Measurements from ENCODE around the gene TMEM259. TPM values are rescaled to one million over a fixed set of nuclear protein-coding genes. Genes with fewer than 3 reads are reported as not detected.

Gene TMEM259
- total RNA-seq, result 140 and 146 TPM in 2 replicates

GRCh38 chr19:1020868-1021425 lies at the start of gene TMEM259:
Gene TMEM259, minus strand, starts transcription at chr19:1021123. Its CDS starts 127 bp downstream, at chr19:1020996.

GRCh38 chr19:1066748-1067340 lies 45.9 kb upstream of the TMEM259 start, which contains the start of gene ARHGAP45:
Gene ARHGAP45, plus strand, starts transcription at chr19:1067167. Its CDS starts 239 bp downstream, at chr19:1067406.

GRCh38 chr19:1039646-1040475 lies 18.9 kb upstream of the TMEM259 start, which contains the start of gene ABCA7:
Gene ABCA7, plus strand, starts transcription at chr19:1040107. Its CDS starts 1,255 bp downstream, at chr19:1041362.

GRCh38 chr19:1025960-1026782 lies 5.2 kb upstream of the TMEM259 start, which contains the start of gene CNN2:
Gene CNN2, plus strand, starts transcription at chr19:1026608. Its CDS starts 54 bp downstream, at chr19:1026662.

GRCh38 chr19:1000095-1000494 lies 20.8 kb downstream of the TMEM259 start, which contains the start of gene GRIN3B:
Gene GRIN3B, plus strand, starts transcription at chr19:1000419. Its CDS starts 19 bp downstream, at chr19:1000438.

GRCh38 chr19:984165-984967 lies 36.6 kb downstream of the TMEM259 start, which contains the start of gene WDR18:
Gene WDR18, plus strand, starts transcription at chr19:984345. Its CDS starts 9 bp downstream, at chr19:984354.

Other genes starting within 250 kb of the TMEM259 start
- 190 and 240 TPM in 2 replicates for gene PTBP1, start 223.7 kb downstream of the TMEM259 start, total RNA-seq
- gene PLPPR3, start 199.2 kb downstream of the TMEM259 start, total RNA-seq, result 0.36 and 2.1 TPM in 2 replicates
- gene AZU1, start 193.3 kb downstream of the TMEM259 start, total RNA-seq, result not detected in 2 replicates
- 0.16 TPM in 1 of 2 replicates, not detected in the other for gene PRTN3, start 180.1 kb downstream of the TMEM259 start, total RNA-seq
- 2.4 and 6.9 TPM in 2 replicates for gene ELANE, start 168.8 kb downstream of the TMEM259 start, total RNA-seq
- 70.6 and 164 TPM in 2 replicates for gene CFD, start 161.5 kb downstream of the TMEM259 start, total RNA-seq
- 25.8 and 35.2 TPM in 2 replicates for gene MED16, start 127.9 kb downstream of the TMEM259 start, total RNA-seq
- not detected in 2 replicates for gene RNU6-9, start 127.6 kb downstream of the TMEM259 start, total RNA-seq
- 61.7 and 64.3 TPM in 2 replicates for gene R3HDM4, start 107.9 kb downstream of the TMEM259 start, total RNA-seq
- not detected in 2 replicates for gene KISS1R, start 103.8 kb downstream of the TMEM259 start, total RNA-seq
- 7.9 and 10.5 TPM in 2 replicates for gene ARID3A, start 95.1 kb downstream of the TMEM259 start, total RNA-seq
- 25.1 and 37.9 TPM in 2 replicates for gene WDR18, start 36.8 kb downstream of the TMEM259 start, total RNA-seq
- 0.54 and 0.97 TPM in 2 replicates for gene GRIN3B, start 20.7 kb downstream of the TMEM259 start, total RNA-seq
- gene RNU6-2, start 399 bp upstream of the TMEM259 start, total RNA-seq, result not detected in 2 replicates
- 177 and 287 TPM in 2 replicates for gene CNN2, start 5.5 kb upstream of the TMEM259 start, total RNA-seq
- gene ABCA7, start 19.0 kb upstream of the TMEM259 start, total RNA-seq, result 4.5 and 5.8 TPM in 2 replicates
- gene ARHGAP45, start 46.0 kb upstream of the TMEM259 start, total RNA-seq, result 4.9 and 8.1 TPM in 2 replicates
- 198 and 220 TPM in 2 replicates for gene POLR2E, start 74.3 kb upstream of the TMEM259 start, total RNA-seq
- 486 and 619 TPM in 2 replicates for gene GPX4, start 82.9 kb upstream of the TMEM259 start, total RNA-seq
- gene SBNO2, start 153.1 kb upstream of the TMEM259 start, total RNA-seq, result 48.2 and 84.6 TPM in 2 replicates
- 51.4 and 70.3 TPM in 2 replicates for gene STK11, start 184.7 kb upstream of the TMEM259 start, total RNA-seq
- gene CBARP, start 216.9 kb upstream of the TMEM259 start, total RNA-seq, result 3.7 and 4.0 TPM in 2 replicates
- gene ATP5F1D, start 220.6 kb upstream of the TMEM259 start, total RNA-seq, result 66.6 and 105 TPM in 2 replicates
- 22.0 and 38.2 TPM in 2 replicates for gene MIDN, start 227.5 kb upstream of the TMEM259 start, total RNA-seq
- gene CIRBP, start 248.2 kb upstream of the TMEM259 start, total RNA-seq, result 317 and 409 TPM in 2 replicates